Cerebellar nuclear complex (tissue), 1 donor: Measurements from ENCODE around the gene MYO3B.
"Not testable (repeated sequence)": the region's sequence is repeated elsewhere in the genome, so short reads cannot be mapped to it uniquely, and the experiment has no call there.

Experiments used
- DNase-seq, 2 experiments: peaks; one replicate each; lab custom pipeline; 2025; lab: John Stamatoyannopoulos, UW

The MYO3B gene

GRCh38 chr2:170208967-170209366 is 31.0 kb downstream of the MYO3B start:
- no peak for DNase-seq

GRCh38 chr2:170212625-170213280 is 34.8 kb downstream of the MYO3B start:
- DNase-seq, result no peak

GRCh38 chr2:170213281-170213625 is 35.3 kb downstream of the MYO3B start:
- not testable (repeated sequence) for DNase-seq

GRCh38 chr2:170213651-170214050 is 35.7 kb downstream of the MYO3B start:
- DNase-seq, result no peak

- DNase-seq, result no peak
Observed at GRCh38 chr2:170214309-170214948, 36.5 kb downstream of the MYO3B start.

GRCh38 chr2:170215021-170215420 is 37.1 kb downstream of the MYO3B start:
- DNase-seq, result no peak

- DNase-seq, result no peak
Observed at GRCh38 chr2:170216428-170216827, 38.5 kb downstream of the MYO3B start.

- DNase-seq, result no peak
Observed at GRCh38 chr2:170216981-170217380, 39.0 kb downstream of the MYO3B start.

- DNase-seq, result no peak
Observed at GRCh38 chr2:170217778-170218251, 39.9 kb downstream of the MYO3B start.

- DNase-seq, result no peak
Observed at GRCh38 chr2:170218456-170218855, 40.5 kb downstream of the MYO3B start.

- no peak for DNase-seq
Observed at GRCh38 chr2:170218931-170219330, 41.0 kb downstream of the MYO3B start.

- no peak for DNase-seq
Observed at GRCh38 chr2:170221317-170222288, 43.7 kb downstream of the MYO3B start.

GRCh38 chr2:170222298-170222697 is 44.4 kb downstream of the MYO3B start:
- DNase-seq, result no peak

GRCh38 chr2:170222842-170223241 is 44.9 kb downstream of the MYO3B start:
- DNase-seq, result no peak

GRCh38 chr2:170224692-170225294 is 46.8 kb downstream of the MYO3B start:
- DNase-seq, result no peak

- no peak for DNase-seq
Observed at GRCh38 chr2:170226216-170226615, 48.3 kb downstream of the MYO3B start.

- no peak for DNase-seq
Observed at GRCh38 chr2:170227507-170227947, 49.6 kb downstream of the MYO3B start.

GRCh38 chr2:170227951-170228350 is 50.0 kb downstream of the MYO3B start:
- no peak for DNase-seq

- no peak for DNase-seq
Observed at GRCh38 chr2:170228429-170228828, 50.5 kb downstream of the MYO3B start.

- DNase-seq, result no peak
Observed at GRCh38 chr2:170229125-170229524, 51.2 kb downstream of the MYO3B start.

- no peak for DNase-seq
Observed at GRCh38 chr2:170229744-170230143, 51.8 kb downstream of the MYO3B start.
